HEK293 (cell line): Measurements from ENCODE around the gene PRSS50.

ENCODE experiments used
- CTCF ChIA-PET: fragments of 350-600 bp; formaldehyde crosslinking; extraction: SDS; loops from one replicate; lab custom pipeline; 2021; ENCODE audit warnings: antibody characterized with exemption; lab: Yijun Ruan, JAX
- POLR2A ChIA-PET: fragments of 300-600 bp; formaldehyde crosslinking; extraction: SDS; loops from one replicate; lab custom pipeline; 2020; ENCODE audit warnings: antibody characterized with exemption, inconsistent platforms; lab: Yijun Ruan, JAX
- H3K27ac ChIP-seq: fragments of 200-500 bp; sonication (Bioruptor generic); 2 replicates; pipeline ENCODE4 v1.5.1; 2014; ENCODE audit warnings: low read depth, low read length, control low read depth, inconsistent platforms; ENCODE audit errors: extremely low read depth
- H3K36me3 ChIP-seq, 2 experiments: fragments of 200-500 bp in 1 of 2; sonication (Bioruptor generic) in 1 of 2; 1 replicate in 1 of 2; 2 replicates in 1 of 2; pipeline ENCODE4 v1.5.1; 2014 to 2017; ENCODE audit warnings: inconsistent platforms in 2 of 2, low read length in 2 of 2; ENCODE audit not compliant: control insufficient read depth in 2 of 2, insufficient read depth in 1 of 2
- H3K4me1 ChIP-seq: fragments of 200-500 bp; sonication (Bioruptor generic); 2 replicates; pipeline ENCODE4 v1.5.1; 2014; ENCODE audit warnings: mild to moderate bottlenecking, low read length, inconsistent platforms; ENCODE audit not compliant: control insufficient read depth, insufficient read depth
- H3K4me3 ChIP-seq: 2 replicates; pipeline ENCODE4 v1.5.1; 2011; ENCODE audit warnings: low read depth, mild to moderate bottlenecking, control low read depth, low read length, moderate library complexity
- H3K9me3 ChIP-seq: fragments of 200-500 bp; sonication (Bioruptor generic); 2 replicates; pipeline ENCODE4 v1.5.1; 2014; ENCODE audit warnings: low read depth, low read length, inconsistent platforms; ENCODE audit not compliant: control insufficient read depth, insufficient read depth
- HOXA7 ChIP-seq: sonication (generic); formaldehyde crosslinking; IDR thresholded peaks from 2 replicates; pipeline ENCODE4 v1.8.1; 2022; ENCODE audit warnings: missing genetic modification reagents, borderline replicate concordance
- HOXC10 ChIP-seq: sonication (generic); formaldehyde crosslinking; IDR thresholded peaks from 2 replicates; pipeline ENCODE4 v1.8.1; 2023; ENCODE audit warnings: mild to moderate bottlenecking, missing genetic modification reagents
- IKZF3 ChIP-seq: fragments of 450-650 bp; IDR thresholded peaks from 2 replicates; pipeline ENCODE4 v1.5.0; 2018; ENCODE audit warnings: missing biosample characterization, mild to moderate bottlenecking, missing genetic modification characterization, moderate library complexity
- KLF7 ChIP-seq: fragments of 450-650 bp; formaldehyde crosslinking; IDR thresholded peaks from 2 replicates; pipeline ENCODE4 v1.5.1; 2016; ENCODE audit warnings: missing biosample characterization, missing genetic modification characterization, borderline replicate concordance
- OVOL3 ChIP-seq: fragments of 450-650 bp; formaldehyde crosslinking; IDR thresholded peaks from 2 replicates; pipeline ENCODE4 v1.5.1; 2016; ENCODE audit warnings: missing biosample characterization, missing genetic modification characterization
- PRDM4 ChIP-seq: fragments of 450-650 bp; formaldehyde crosslinking; IDR thresholded peaks from 2 replicates; pipeline ENCODE4 v1.5.1; 2017; ENCODE audit warnings: missing biosample characterization, missing genetic modification characterization
- REPIN1 ChIP-seq: fragments of 450-650 bp; formaldehyde crosslinking; IDR thresholded peaks from 2 replicates; pipeline ENCODE4 v1.5.1; 2017; ENCODE audit warnings: missing biosample characterization, missing genetic modification characterization, low read depth
- SP3 ChIP-seq: fragments of 450-650 bp; formaldehyde crosslinking; IDR thresholded peaks from 2 replicates; pipeline ENCODE4 v1.5.1; 2016; ENCODE audit warnings: missing biosample characterization, missing genetic modification characterization
- TSHZ1 ChIP-seq: fragments of 450-650 bp; formaldehyde crosslinking; IDR thresholded peaks from 2 replicates; pipeline ENCODE4 v1.5.1; 2016; ENCODE audit warnings: missing biosample characterization, missing genetic modification characterization, borderline replicate concordance
- YY1 ChIP-seq: fragments of 450-650 bp; formaldehyde crosslinking; IDR thresholded peaks from 2 replicates; pipeline ENCODE4 v1.5.1; 2018; ENCODE audit warnings: missing biosample characterization, missing genetic modification characterization
- ZBTB7A ChIP-seq: fragments of 450-650 bp; formaldehyde crosslinking; IDR thresholded peaks from 2 replicates; pipeline ENCODE4 v1.5.1; 2016; ENCODE audit warnings: low read depth, missing biosample characterization, missing genetic modification characterization
- ZFHX2 ChIP-seq: fragments of 450-650 bp; formaldehyde crosslinking; conservative IDR thresholded peaks from 2 replicates; pipeline ENCODE4 v1.5.1; 2016; ENCODE audit warnings: missing biosample characterization, missing genetic modification characterization
- ZNF132 ChIP-seq: fragments of 450-650 bp; formaldehyde crosslinking; IDR thresholded peaks from 2 replicates; pipeline ENCODE4 v1.5.1; 2017; ENCODE audit warnings: missing biosample characterization, missing genetic modification characterization, borderline replicate concordance
- ZNF140 ChIP-seq: fragments of 450-650 bp; formaldehyde crosslinking; IDR thresholded peaks from 2 replicates; pipeline ENCODE4 v1.5.1; 2016; ENCODE audit warnings: missing biosample characterization, missing genetic modification characterization
- ZNF155 ChIP-seq: fragments of 450-650 bp; formaldehyde crosslinking; IDR thresholded peaks from 2 replicates; pipeline ENCODE4 v1.5.1; 2016; ENCODE audit warnings: missing biosample characterization, missing genetic modification characterization
- ZNF16 ChIP-seq: fragments of 450-650 bp; formaldehyde crosslinking; IDR thresholded peaks from 2 replicates; pipeline ENCODE4 v1.5.1; 2016; ENCODE audit warnings: low read depth, missing biosample characterization, missing genetic modification characterization
- ZNF248 ChIP-seq: fragments of 450-650 bp; formaldehyde crosslinking; IDR thresholded peaks from 2 replicates; pipeline ENCODE4 v1.5.1; 2017; ENCODE audit warnings: missing biosample characterization, missing genetic modification characterization
- ZNF354C ChIP-seq: fragments of 450-650 bp; formaldehyde crosslinking; IDR thresholded peaks from 2 replicates; pipeline ENCODE4 v1.5.1; 2016; ENCODE audit warnings: missing biosample characterization, missing genetic modification characterization, low read depth, borderline replicate concordance
- ZNF362 ChIP-seq: fragments of 450-650 bp; formaldehyde crosslinking; IDR thresholded peaks from 2 replicates; pipeline ENCODE4 v1.5.1; 2016; ENCODE audit warnings: missing biosample characterization, missing genetic modification characterization
- ZNF366 ChIP-seq: fragments of 450-650 bp; formaldehyde crosslinking; conservative IDR thresholded peaks from 2 replicates; pipeline ENCODE4 v1.5.1; 2016; ENCODE audit warnings: missing biosample characterization, missing genetic modification characterization
- ZNF394 ChIP-seq: fragments of 450-650 bp; formaldehyde crosslinking; IDR thresholded peaks from 2 replicates; pipeline ENCODE4 v1.5.1; 2016; ENCODE audit warnings: missing biosample characterization, missing genetic modification characterization, mild to moderate bottlenecking, moderate library complexity, borderline replicate concordance
- ZNF521 ChIP-seq: fragments of 450-650 bp; formaldehyde crosslinking; IDR thresholded peaks from 2 replicates; pipeline ENCODE4 v1.5.1; 2017; ENCODE audit warnings: missing biosample characterization, mild to moderate bottlenecking, missing genetic modification characterization
- ZNF623 ChIP-seq: fragments of 450-650 bp; formaldehyde crosslinking; IDR thresholded peaks from 2 replicates; pipeline ENCODE4 v1.5.1; 2016; ENCODE audit warnings: missing biosample characterization, missing genetic modification characterization
- ZNF692 ChIP-seq: fragments of 450-650 bp; formaldehyde crosslinking; IDR thresholded peaks from 2 replicates; pipeline ENCODE4 v1.5.1; 2016; ENCODE audit warnings: missing biosample characterization, missing genetic modification characterization
- ZSCAN30 ChIP-seq: fragments of 450-650 bp; IDR thresholded peaks from 2 replicates; pipeline ENCODE4 v1.5.1; 2018; ENCODE audit warnings: missing biosample characterization, mild to moderate bottlenecking, missing genetic modification characterization, moderate library complexity

The PRSS50 gene

GRCh38 chr3:46675426-46675825 lies 42.2 kb downstream of the PRSS50 start (continued):
- TF ChIP-seq ZNF366 (tag by site-specific recombination) (no peak), IKZF3 (tag by site-specific recombination) (no peak), ZNF521 (tag by site-specific recombination) (no peak), ZBTB7A (no peak), ZNF248 (tag by site-specific recombination) (no peak), ZSCAN30 (no peak), ZNF362 (tag by site-specific recombination) (no peak), TSHZ1 (tag by site-specific recombination) (no peak), ZNF623 (no peak), ZNF140 (tag by site-specific recombination) (no peak), ZNF155 (tag by site-specific recombination) (no peak), ZNF132 (tag by site-specific recombination) (no peak)

- Histone ChIP-seq H3K4me3 (no peak overlapping the region), H3K4me1 (no peaks in the 10 kb centered on the region), H3K9me3 (no peaks in the 10 kb centered on the region), H3K36me3 (no peaks in the 10 kb centered on the region), H3K27ac (no peak overlapping the region)
- TF ChIP-seq ZFHX2 (tag by site-specific recombination), result no peak
- no peak for TF ChIP-seq HOXC10 (CRISPR knock-in tag)
- no peak for TF ChIP-seq ZNF16 (tag by site-specific recombination)
- no peak for TF ChIP-seq HOXA7 (CRISPR knock-in tag)
- no peak for TF ChIP-seq ZNF394 (tag by site-specific recombination)
- no peak for TF ChIP-seq YY1
- TF ChIP-seq ZNF692 (tag by site-specific recombination), result no peak
- TF ChIP-seq PRDM4 (tag by site-specific recombination), result no peak
- no peak for TF ChIP-seq OVOL3
- TF ChIP-seq KLF7 (tag by site-specific recombination), result no peak
- no peak for TF ChIP-seq ZNF354C (tag by site-specific recombination)
- TF ChIP-seq SP3 (tag by site-specific recombination), result no peak
- no peak for TF ChIP-seq REPIN1 (tag by site-specific recombination)
- ChIA-PET POLR2A (no interaction called here), CTCF (interaction anchor here (0.5 to 0.7 kb wide), 2 partner anchors 13 to 1115 kb away, joined by 3 read pairs; no protein-coding TSS in a partner anchor)
Observed at GRCh38 chr3:46674031-46674845, 43.4 kb downstream of the PRSS50 start.
